ENCODE results near the gene ZCCHC14.
A peak's percentile ranks its signal among the peaks of the same experiment; 100 is the strongest.

DNA sequence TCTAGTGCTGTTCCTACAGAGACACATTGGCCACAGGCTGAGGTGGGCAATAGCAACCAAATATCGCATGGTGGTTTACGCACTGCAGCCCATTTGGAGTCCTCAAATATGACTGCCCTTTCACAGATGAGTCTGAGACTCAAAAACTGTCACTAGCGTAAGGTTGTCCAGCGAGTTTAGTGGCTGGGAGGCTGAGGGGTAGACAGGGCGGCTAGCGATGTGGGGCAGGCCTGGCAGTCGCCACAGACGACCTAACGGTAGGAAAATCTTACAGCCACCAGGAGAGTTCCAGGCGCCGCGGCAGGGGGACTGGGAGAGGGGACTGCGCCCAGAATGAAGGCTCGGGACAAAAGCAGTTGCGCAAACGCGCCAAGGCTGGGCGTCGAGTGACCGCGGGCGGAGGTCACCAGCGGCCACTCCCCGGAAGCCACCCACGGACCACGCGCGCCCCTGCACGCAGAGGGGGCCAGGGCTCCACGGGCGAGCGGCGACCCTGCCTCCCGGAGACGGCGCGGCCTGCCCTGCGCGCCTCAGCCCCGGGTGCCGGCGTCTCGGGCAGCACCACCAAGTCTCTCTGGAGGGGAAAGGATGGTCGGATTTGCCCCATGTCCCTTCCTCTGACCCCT is 101.4 kb downstream of the ZCCHC14 start:
- TF ChIP-seq, protein P1, sequence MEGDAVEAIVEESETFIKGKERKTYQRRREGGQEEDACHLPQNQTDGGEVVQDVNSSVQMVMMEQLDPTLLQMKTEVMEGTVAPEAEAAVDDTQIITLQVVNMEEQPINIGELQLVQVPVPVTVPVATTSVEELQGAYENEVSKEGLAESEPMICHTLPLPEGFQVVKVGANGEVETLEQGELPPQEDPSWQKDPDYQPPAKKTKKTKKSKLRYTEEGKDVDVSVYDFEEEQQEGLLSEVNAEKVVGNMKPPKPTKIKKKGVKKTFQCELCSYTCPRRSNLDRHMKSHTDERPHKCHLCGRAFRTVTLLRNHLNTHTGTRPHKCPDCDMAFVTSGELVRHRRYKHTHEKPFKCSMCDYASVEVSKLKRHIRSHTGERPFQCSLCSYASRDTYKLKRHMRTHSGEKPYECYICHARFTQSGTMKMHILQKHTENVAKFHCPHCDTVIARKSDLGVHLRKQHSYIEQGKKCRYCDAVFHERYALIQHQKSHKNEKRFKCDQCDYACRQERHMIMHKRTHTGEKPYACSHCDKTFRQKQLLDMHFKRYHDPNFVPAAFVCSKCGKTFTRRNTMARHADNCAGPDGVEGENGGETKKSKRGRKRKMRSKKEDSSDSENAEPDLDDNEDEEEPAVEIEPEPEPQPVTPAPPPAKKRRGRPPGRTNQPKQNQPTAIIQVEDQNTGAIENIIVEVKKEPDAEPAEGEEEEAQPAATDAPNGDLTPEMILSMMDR (IDR thresholded peaks at IDR 0.05): peak in 1 of 3 experiments; percentile 4
- no peak for TF ChIP-seq POLR2A (IDR thresholded peaks at IDR 0.05; ENCODE audit: low read depth)

All from esophagus muscularis mucosa (tissue), 3 donors.